Measurements from ENCODE around the gene GNG13. TPM values are rescaled to one million over a fixed set of nuclear protein-coding genes. Genes with fewer than 3 reads are reported as not detected.

The GNG13 gene
- total RNA-seq, 2 experiments from 2014 or later: not detected

GRCh38 chr16:814974-815373 lies 14.4 kb upstream of the GNG13 start:
- H3K27me3 Mint-ChIP-seq: peaks cover 24% of the 10 kb centered on the region
- POLR2A ChIA-PET: no interaction called here
- ATAC-seq (ENCODE audit: low read depth) (no peak), DNase-seq (no peak)
- H3K36me3 Mint-ChIP-seq: no peaks in the 10 kb centered on the region
- H3K27ac Mint-ChIP-seq: no peak overlapping the region
- peaks cover 8% of the 10 kb centered on the region for H3K4me1 Mint-ChIP-seq
- H3K4me3 Mint-ChIP-seq: no peak overlapping the region
- H3K9me3 Mint-ChIP-seq: no peaks in the 10 kb centered on the region

GRCh38 chr16:813916-814412 lies 13.4 kb upstream of the GNG13 start:
- Mint-ChIP-seq H3K27ac (no peak overlapping the region), H3K9me3 (no peaks in the 10 kb centered on the region), H3K27me3 (peaks cover 20% of the 10 kb centered on the region), H3K4me3 (no peak overlapping the region), H3K4me1 (no peaks in the 10 kb centered on the region), H3K36me3 (no peaks in the 10 kb centered on the region)
- ATAC-seq (ENCODE audit: low read depth) (no peak), DNase-seq (no peak)
- POLR2A ChIA-PET: no interaction called here

GRCh38 chr16:813204-813915 lies 12.8 kb upstream of the GNG13 start:
- H3K27ac Mint-ChIP-seq: no peak overlapping the region
- no peak overlapping the region for H3K4me3 Mint-ChIP-seq
- no peaks in the 10 kb centered on the region for H3K36me3 Mint-ChIP-seq
- peaks cover 20% of the 10 kb centered on the region for H3K27me3 Mint-ChIP-seq
- peak; percentile 61 for ATAC-seq (ENCODE audit: low read depth)
- peak; percentile 71 for DNase-seq
- H3K9me3 Mint-ChIP-seq: no peaks in the 10 kb centered on the region
- peaks cover 4% of the 10 kb centered on the region for H3K4me1 Mint-ChIP-seq
- POLR2A ChIA-PET: no interaction called here

- peak overlapping the region; percentile 96 for H3K4me3 Mint-ChIP-seq
- no peaks in the 10 kb centered on the region for H3K9me3 Mint-ChIP-seq
- DNase-seq (no peak), ATAC-seq (ENCODE audit: low read depth) (peak; percentile 1)
- H3K4me1 Mint-ChIP-seq: peaks cover 9% of the 10 kb centered on the region
- peak overlapping the region; percentile 98 for H3K27ac Mint-ChIP-seq
- H3K27me3 Mint-ChIP-seq: peaks cover 12% of the 10 kb centered on the region
- H3K36me3 Mint-ChIP-seq: peaks cover 4% of the 10 kb centered on the region
- POLR2A ChIA-PET: no interaction called here
These were observed 7.5 kb upstream of the GNG13 start for GRCh38 chr16:808085-808386.

GRCh38 chr16:807347-808084 lies 7.0 kb upstream of the GNG13 start:
- POLR2A ChIA-PET: interaction anchor here (0.8 to 1.0 kb wide), 3 partner anchors 19 to 535 kb away, joined by 3 read pairs; partner anchors contain the start of genes CHTF18, METTL26 and RPUSD1

GRCh38 chr16:805474-805873 lies 4.9 kb upstream of the GNG13 start:
- POLR2A ChIA-PET: interaction anchor here (0.8 kb wide), 1 partner anchor 63 kb away, joined by 3 read pairs; no protein-coding TSS in a partner anchor
- no peak overlapping the region for H3K4me3 Mint-ChIP-seq
- H3K9me3 Mint-ChIP-seq: no peaks in the 10 kb centered on the region
- H3K27ac Mint-ChIP-seq: no peak overlapping the region
- ATAC-seq (ENCODE audit: low read depth): no peak
- peaks cover 9% of the 10 kb centered on the region for H3K4me1 Mint-ChIP-seq
- no peak for DNase-seq
- H3K27me3 Mint-ChIP-seq: peaks cover 3% of the 10 kb centered on the region
- H3K36me3 Mint-ChIP-seq: peaks cover 4% of the 10 kb centered on the region

More at GRCh38 chr16:807347-808084, 7.0 kb upstream of the GNG13 start:
- Mint-ChIP-seq H3K36me3 (peaks cover 4% of the 10 kb centered on the region), H3K27me3 (peaks cover 8% of the 10 kb centered on the region), H3K4me1 (peaks cover 9% of the 10 kb centered on the region), H3K4me3 (peak overlapping the region; percentile 96), H3K27ac (peak overlapping the region; percentile 98), H3K9me3 (no peaks in the 10 kb centered on the region)
- ATAC-seq (ENCODE audit: low read depth): peak; percentile 98
- peak; percentile 89 for DNase-seq

GRCh38 chr16:804193-805048 lies 3.9 kb upstream of the GNG13 start:
- H3K4me1 Mint-ChIP-seq: peaks cover 9% of the 10 kb centered on the region
- peaks cover 3% of the 10 kb centered on the region for H3K27me3 Mint-ChIP-seq
- no peak overlapping the region for H3K4me3 Mint-ChIP-seq
- ATAC-seq (ENCODE audit: low read depth) (no peak), DNase-seq (no peak)
- H3K36me3 Mint-ChIP-seq: peaks cover 4% of the 10 kb centered on the region
- POLR2A ChIA-PET: interaction anchor here (0.8 kb wide), 1 partner anchor 62 kb away, joined by 3 read pairs; no protein-coding TSS in a partner anchor
- no peak overlapping the region for H3K27ac Mint-ChIP-seq
- H3K9me3 Mint-ChIP-seq: no peaks in the 10 kb centered on the region

GRCh38 chr16:803754-804080 lies 3.2 kb upstream of the GNG13 start:
- no peak overlapping the region for H3K27ac Mint-ChIP-seq
- no peak for ATAC-seq (ENCODE audit: low read depth)
- no peaks in the 10 kb centered on the region for H3K9me3 Mint-ChIP-seq
- peaks cover 8% of the 10 kb centered on the region for H3K4me1 Mint-ChIP-seq
- H3K4me3 Mint-ChIP-seq: no peak overlapping the region
- peaks cover 3% of the 10 kb centered on the region for H3K27me3 Mint-ChIP-seq
- peaks cover 4% of the 10 kb centered on the region for H3K36me3 Mint-ChIP-seq
- no peak for DNase-seq
- POLR2A ChIA-PET: no interaction called here

GRCh38 chr16:802914-803753 lies 2.6 kb upstream of the GNG13 start:
- DNase-seq (no peak), ATAC-seq (ENCODE audit: low read depth) (no peak)
- Mint-ChIP-seq H3K36me3 (peaks cover 7% of the 10 kb centered on the region), H3K4me3 (no peak overlapping the region), H3K9me3 (no peaks in the 10 kb centered on the region), H3K27me3 (peaks cover 3% of the 10 kb centered on the region), H3K4me1 (peaks cover 4% of the 10 kb centered on the region), H3K27ac (no peak overlapping the region)
- POLR2A ChIA-PET: no interaction called here

- Mint-ChIP-seq H3K36me3 (peaks cover 7% of the 10 kb centered on the region), H3K4me3 (no peak overlapping the region), H3K27ac (no peak overlapping the region), H3K27me3 (peaks cover 6% of the 10 kb centered on the region), H3K4me1 (no peaks in the 10 kb centered on the region), H3K9me3 (no peaks in the 10 kb centered on the region)
- ATAC-seq (ENCODE audit: low read depth): no peak
- no peak for DNase-seq
- POLR2A ChIA-PET: no interaction called here
These were observed 1.9 kb upstream of the GNG13 start for GRCh38 chr16:802461-802860.

GRCh38 chr16:801584-802363 lies 1.2 kb upstream of the GNG13 start:
- no peaks in the 10 kb centered on the region for H3K9me3 Mint-ChIP-seq
- peaks cover 8% of the 10 kb centered on the region for H3K36me3 Mint-ChIP-seq
- ATAC-seq (ENCODE audit: low read depth): no peak
- no peak for DNase-seq
- POLR2A ChIA-PET: no interaction called here
- no peak overlapping the region for H3K4me3 Mint-ChIP-seq
- peaks cover 6% of the 10 kb centered on the region for H3K27me3 Mint-ChIP-seq
- no peaks in the 10 kb centered on the region for H3K4me1 Mint-ChIP-seq
- no peak overlapping the region for H3K27ac Mint-ChIP-seq

- DNase-seq (no peak), ATAC-seq (ENCODE audit: low read depth) (no peak)
- Mint-ChIP-seq H3K9me3 (no peaks in the 10 kb centered on the region), H3K27me3 (peaks cover 6% of the 10 kb centered on the region), H3K27ac (no peak overlapping the region), H3K4me3 (no peak overlapping the region), H3K4me1 (no peaks in the 10 kb centered on the region), H3K36me3 (peaks cover 11% of the 10 kb centered on the region)
- POLR2A ChIA-PET: interaction anchor here (0.6 to 1.4 kb wide), 2 partner anchors 13 to 1790 kb away, joined by 3 to 7 read pairs; partner anchors contain the start of genes CHTF18 and RPUSD1
These were observed 439 bp upstream of the GNG13 start for GRCh38 chr16:800834-801511.

Measured in activated naive CD8-positive, alpha-beta T cell treated with anti-CD3 and anti-CD28 coated beads, Interleukin-2, amount 10 ng/mL, durations not matched to agents 7 days and 5 days (primary cell).